ENCODE results near the gene SLC1A5. TPM values are rescaled to one million over a fixed set of nuclear protein-coding genes. Genes with fewer than 3 reads are reported as not detected.

The SLC1A5 gene
- polyA plus RNA-seq, 1 donor, result 84.9 TPM

DNA sequence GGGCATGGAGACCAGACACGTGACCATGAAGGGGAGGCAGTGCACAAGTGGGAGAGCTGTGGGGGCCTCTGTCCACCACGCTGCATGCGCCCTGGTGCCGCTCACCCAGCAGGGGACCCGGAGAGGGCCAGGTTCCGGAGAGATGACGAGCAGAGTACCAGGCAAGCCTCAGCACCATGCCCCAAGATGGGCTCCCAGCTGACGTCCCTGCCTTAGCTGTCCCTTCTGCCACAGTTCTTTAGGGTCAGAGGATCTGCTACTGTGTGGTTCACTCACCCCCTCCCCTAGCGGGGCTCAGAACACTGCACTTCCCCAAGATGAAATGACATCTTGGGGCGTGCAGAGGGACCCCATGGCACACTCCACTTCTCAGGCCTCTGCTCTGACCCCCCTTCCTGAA is 61.8 kb downstream of the SLC1A5 start:
- no peaks in the 10 kb centered on the region for H3K27me3 ChIP-seq (ENCODE audit: control insufficient read depth, insufficient read depth, low read length)
- no peaks in the 10 kb centered on the region for H3K4me1 ChIP-seq (ENCODE audit: control insufficient read depth, insufficient read depth, low read length)
- DNase-seq, result no peak
- no CpG with 5 or more reads among the region's 10 CpGs for WGBS (ENCODE audit: insufficient coverage, low lambda C conversion rate)
- no peaks in the 10 kb centered on the region for H3K9me3 ChIP-seq (ENCODE audit: control insufficient read depth, low read depth, low read length)
- H3K36me3 ChIP-seq (ENCODE audit: control insufficient read depth, insufficient read depth, low read length), result peaks cover 89% of the 10 kb centered on the region
- no peak overlapping the region for H3K27ac ChIP-seq (ENCODE audit: low read length)
- no peak overlapping the region for H3K4me3 ChIP-seq (ENCODE audit: low read length)

GRCh38 chr19:46725859-46726393 is 62.5 kb downstream of the SLC1A5 start:
- H3K4me1 ChIP-seq (ENCODE audit: control insufficient read depth, insufficient read depth, low read length), result no peaks in the 10 kb centered on the region
- H3K27ac ChIP-seq (ENCODE audit: low read length), result no peak overlapping the region
- H3K4me3 ChIP-seq (ENCODE audit: low read length), result no peak overlapping the region
- no peaks in the 10 kb centered on the region for H3K27me3 ChIP-seq (ENCODE audit: control insufficient read depth, insufficient read depth, low read length)
- WGBS (ENCODE audit: insufficient coverage, low lambda C conversion rate), result no CpG with 5 or more reads among the region's 9 CpGs
- H3K9me3 ChIP-seq (ENCODE audit: control insufficient read depth, low read depth, low read length), result no peaks in the 10 kb centered on the region
- peaks cover 95% of the 10 kb centered on the region for H3K36me3 ChIP-seq (ENCODE audit: control insufficient read depth, insufficient read depth, low read length)
- DNase-seq, result no peak

GRCh38 chr19:46725036-46725820 is 63.2 kb downstream of the SLC1A5 start:
- WGBS (ENCODE audit: insufficient coverage, low lambda C conversion rate), result 100% methylated on average over 4 of the region's 26 CpGs
- peaks cover 95% of the 10 kb centered on the region for H3K36me3 ChIP-seq (ENCODE audit: control insufficient read depth, insufficient read depth, low read length)

More at GRCh38 chr19:46725036-46725820, 63.2 kb downstream of the SLC1A5 start:
- H3K4me3 ChIP-seq (ENCODE audit: low read length), result no peak overlapping the region
- no peaks in the 10 kb centered on the region for H3K9me3 ChIP-seq (ENCODE audit: control insufficient read depth, low read depth, low read length)
- H3K27me3 ChIP-seq (ENCODE audit: control insufficient read depth, insufficient read depth, low read length), result no peaks in the 10 kb centered on the region
- no peak overlapping the region for H3K27ac ChIP-seq (ENCODE audit: low read length)
- DNase-seq, result no peak
- H3K4me1 ChIP-seq (ENCODE audit: control insufficient read depth, insufficient read depth, low read length), result no peaks in the 10 kb centered on the region

Other genes with a start within 250 kb of the SLC1A5 start
- 401 TPM for gene CALM3, start 187.3 kb downstream of the SLC1A5 start, polyA plus RNA-seq
- 4.8 TPM for gene PTGIR, start 163.5 kb downstream of the SLC1A5 start, polyA plus RNA-seq
- 4.6 TPM for gene GNG8, start 152.4 kb downstream of the SLC1A5 start, polyA plus RNA-seq
- gene DACT3, start 127.4 kb downstream of the SLC1A5 start, polyA plus RNA-seq, result 13.7 TPM
- gene PRKD2, start 71.5 kb downstream of the SLC1A5 start, polyA plus RNA-seq, result 44.5 TPM
- 17.4 TPM for gene FKRP, start 42.5 kb downstream of the SLC1A5 start, polyA plus RNA-seq
- gene STRN4, start 42.1 kb downstream of the SLC1A5 start, polyA plus RNA-seq, result 68.1 TPM
- gene AP2S1, start 62.3 kb upstream of the SLC1A5 start, polyA plus RNA-seq, result 78.8 TPM
- gene ARHGAP35, start 72.4 kb upstream of the SLC1A5 start, polyA plus RNA-seq, result 42.8 TPM
- 0.49 TPM for gene NPAS1, start 231.2 kb upstream of the SLC1A5 start, polyA plus RNA-seq